ENCODE measurements around the gene SHISAL2B.

The SHISAL2B gene

GRCh38 chr5:64688391-64688790 lies 1.9 kb upstream of the SHISAL2B start:
- H4K20me1 ChIP-seq (ENCODE audit: insufficient read depth, low read length) = no peaks in the 10 kb centered on the region
- TF ChIP-seq EZH2 (IDR thresholded peaks at IDR 0.05; ENCODE audit: borderline replicate concordance, low read depth, low read length, severe bottlenecking) = no peak
- no peak for TF ChIP-seq CTCF (IDR thresholded peaks at IDR 0.05; ENCODE audit: borderline replicate concordance, extremely low read depth, low read length, poor library complexity, severe bottlenecking)
- H3K27me3 ChIP-seq (ENCODE audit: insufficient read depth, low read length, poor library complexity) = no peaks in the 10 kb centered on the region
- H3K9me3 ChIP-seq (ENCODE audit: insufficient read depth, low read length, severe bottlenecking) = no peaks in the 10 kb centered on the region
- ATAC-seq (ENCODE audit: insufficient read depth, low read depth) (no peak), DNase-seq (no peak)
- H3K4me1 ChIP-seq (ENCODE audit: insufficient read depth, low read length) = no peaks in the 10 kb centered on the region
- no peak overlapping the region for H3K27ac ChIP-seq (ENCODE audit: low read length)
- no peak overlapping the region for H3K9ac ChIP-seq (ENCODE audit: low read depth, low read length)
- no peak overlapping the region for H3K4me2 ChIP-seq (ENCODE audit: insufficient read depth, low read length)
- H2AFZ ChIP-seq (ENCODE audit: low read depth, low read length) = no peak overlapping the region
- H3K4me3 ChIP-seq (ENCODE audit: low read depth in 1 of 2, low read length in 2 of 2) = no peak overlapping the region
- H3K36me3 ChIP-seq (ENCODE audit: insufficient read depth, low read length) = no peaks in the 10 kb centered on the region
- no peaks in the 10 kb centered on the region for H3K79me2 ChIP-seq (ENCODE audit: insufficient read depth, low read length)

GRCh38 chr5:64688965-64689364 lies 1.3 kb upstream of the SHISAL2B start:
- ATAC-seq (ENCODE audit: insufficient read depth, low read depth) = no peak
- TF ChIP-seq EZH2 (IDR thresholded peaks at IDR 0.05; ENCODE audit: borderline replicate concordance, low read depth, low read length, severe bottlenecking) (no peak), CTCF (IDR thresholded peaks at IDR 0.05; ENCODE audit: borderline replicate concordance, extremely low read depth, low read length, poor library complexity, severe bottlenecking) (no peak)
- H2AFZ ChIP-seq (ENCODE audit: low read depth, low read length) = no peak overlapping the region
- no peaks in the 10 kb centered on the region for H3K79me2 ChIP-seq (ENCODE audit: insufficient read depth, low read length)
- no peaks in the 10 kb centered on the region for H4K20me1 ChIP-seq (ENCODE audit: insufficient read depth, low read length)
- H3K9ac ChIP-seq (ENCODE audit: low read depth, low read length) = no peak overlapping the region
- H3K9me3 ChIP-seq (ENCODE audit: insufficient read depth, low read length, severe bottlenecking) = no peaks in the 10 kb centered on the region
- H3K4me2 ChIP-seq (ENCODE audit: insufficient read depth, low read length) = no peak overlapping the region
- H3K27ac ChIP-seq (ENCODE audit: low read length) = no peak overlapping the region
- no peaks in the 10 kb centered on the region for H3K4me1 ChIP-seq (ENCODE audit: insufficient read depth, low read length)
- H3K4me3 ChIP-seq (ENCODE audit: low read depth in 1 of 2, low read length in 2 of 2) = no peak overlapping the region
- no peaks in the 10 kb centered on the region for H3K27me3 ChIP-seq (ENCODE audit: insufficient read depth, low read length, poor library complexity)
- no peak for DNase-seq
- no peaks in the 10 kb centered on the region for H3K36me3 ChIP-seq (ENCODE audit: insufficient read depth, low read length)

- no peak overlapping the region for H3K9ac ChIP-seq (ENCODE audit: low read depth, low read length)
- DNase-seq (no peak), ATAC-seq (ENCODE audit: insufficient read depth, low read depth) (no peak)
- no peak overlapping the region for H3K27ac ChIP-seq (ENCODE audit: low read length)
- no peak overlapping the region for H3K4me2 ChIP-seq (ENCODE audit: insufficient read depth, low read length)
- H3K27me3 ChIP-seq (ENCODE audit: insufficient read depth, low read length, poor library complexity) = no peaks in the 10 kb centered on the region
- no peaks in the 10 kb centered on the region for H3K79me2 ChIP-seq (ENCODE audit: insufficient read depth, low read length)
- no peak overlapping the region for H2AFZ ChIP-seq (ENCODE audit: low read depth, low read length)
- no peak for TF ChIP-seq CTCF (IDR thresholded peaks at IDR 0.05; ENCODE audit: borderline replicate concordance, extremely low read depth, low read length, poor library complexity, severe bottlenecking)
- TF ChIP-seq EZH2 (IDR thresholded peaks at IDR 0.05; ENCODE audit: borderline replicate concordance, low read depth, low read length, severe bottlenecking) = no peak
- H4K20me1 ChIP-seq (ENCODE audit: insufficient read depth, low read length) = no peaks in the 10 kb centered on the region
- no peaks in the 10 kb centered on the region for H3K9me3 ChIP-seq (ENCODE audit: insufficient read depth, low read length, severe bottlenecking)
- H3K36me3 ChIP-seq (ENCODE audit: insufficient read depth, low read length) = no peaks in the 10 kb centered on the region
- no peaks in the 10 kb centered on the region for H3K4me1 ChIP-seq (ENCODE audit: insufficient read depth, low read length)
- no peak overlapping the region for H3K4me3 ChIP-seq (ENCODE audit: low read depth in 1 of 2, low read length in 2 of 2)
These were observed 243 bp upstream of the SHISAL2B start for GRCh38 chr5:64690104-64690416.

GRCh38 chr5:64691291-64691690 lies 988 bp downstream of the SHISAL2B start:
- Histone ChIP-seq H3K36me3 (ENCODE audit: insufficient read depth, low read length) (no peaks in the 10 kb centered on the region), H2AFZ (ENCODE audit: low read depth, low read length) (no peak overlapping the region), H3K4me2 (ENCODE audit: insufficient read depth, low read length) (no peak overlapping the region), H4K20me1 (ENCODE audit: insufficient read depth, low read length) (no peaks in the 10 kb centered on the region), H3K79me2 (ENCODE audit: insufficient read depth, low read length) (no peaks in the 10 kb centered on the region), H3K4me3 (ENCODE audit: low read depth in 1 of 2, low read length in 2 of 2) (no peak overlapping the region), H3K4me1 (ENCODE audit: insufficient read depth, low read length) (no peaks in the 10 kb centered on the region), H3K27ac (ENCODE audit: low read length) (no peak overlapping the region), H3K9me3 (ENCODE audit: insufficient read depth, low read length, severe bottlenecking) (no peaks in the 10 kb centered on the region), H3K9ac (ENCODE audit: low read depth, low read length) (no peak overlapping the region), H3K27me3 (ENCODE audit: insufficient read depth, low read length, poor library complexity) (no peaks in the 10 kb centered on the region)
- TF ChIP-seq EZH2 (IDR thresholded peaks at IDR 0.05; ENCODE audit: borderline replicate concordance, low read depth, low read length, severe bottlenecking) (no peak), CTCF (IDR thresholded peaks at IDR 0.05; ENCODE audit: borderline replicate concordance, extremely low read depth, low read length, poor library complexity, severe bottlenecking) (no peak)
- ATAC-seq (ENCODE audit: insufficient read depth, low read depth) = no peak
- no peak for DNase-seq
